HepG2 (cell line): ENCODE results near the gene CD6. TPM values are rescaled to one million over a fixed set of nuclear protein-coding genes. Genes with fewer than 3 reads are reported as not detected.

Experiments used
- CBX5 ChIP-seq: sonication (generic); formaldehyde crosslinking; IDR thresholded peaks from 2 replicates; pipeline ENCODE4 v1.4.0; 2020; ENCODE audit warnings: missing genetic modification reagents, borderline replicate concordance
- KDM5A ChIP-seq: fragments of 200-600 bp; sonication (generic); IDR thresholded peaks from 2 replicates; pipeline ENCODE4 v1.7.0; 2018; ENCODE audit warnings: antibody characterized with exemption, mild to moderate bottlenecking, low read length, borderline replicate concordance
- TRIM24 ChIP-seq: sonication (generic); formaldehyde crosslinking; IDR thresholded peaks from 2 replicates; pipeline ENCODE4 v1.8.0; 2022; ENCODE audit warnings: mild to moderate bottlenecking, missing genetic modification reagents
- ZNF326 ChIP-seq: sonication (generic); formaldehyde crosslinking; IDR thresholded peaks from 2 replicates; pipeline ENCODE4 v1.4.0; 2020; ENCODE audit warnings: missing genetic modification reagents, borderline replicate concordance
- ZNF33A ChIP-seq: sonication (generic); formaldehyde crosslinking; IDR thresholded peaks from 2 replicates; pipeline ENCODE4 v1.5.1; 2020; ENCODE audit warnings: missing genetic modification reagents, mild to moderate bottlenecking, moderate library complexity, borderline replicate concordance
- ZNF567 ChIP-seq: sonication (generic); formaldehyde crosslinking; IDR thresholded peaks from 2 replicates; pipeline ENCODE4 v1.8.1; 2023; ENCODE audit warnings: mild to moderate bottlenecking, missing genetic modification reagents, borderline replicate concordance
- polyA plus RNA-seq, 8 experiments: library from polyadenylated mRNA; depleted of rRNA in 3 of 8; stranded (reverse) in 7 of 8; unstranded in 1 of 8; fragments of >200 nt; fragmentation: Illumina TruSeq in 4 of 8; extraction: Trizol in 4 of 8; gene quantifications; 2 replicates each; pipeline versions ENCODE4 v1.2.1 to v1.2.3, GENCODE V29; 2011 to 2016; ENCODE audit warnings: low read depth in 4 of 8, missing spikeins in 1 of 8, mixed read lengths in 1 of 8; ENCODE audit not compliant: insufficient read depth in 1 of 8
- total RNA-seq, 5 experiments: library from RNA; depleted of rRNA; stranded (reverse); fragments of >200 nt; fragmentation: Illumina TruSeq; extraction: Trizol; gene quantifications; 2 replicates each; pipeline ENCODE4 v1.2.3, GENCODE V29; 2016; ENCODE audit warnings: low read depth in 1 of 5
- TF ChIP-seq, protein P1 (sequence below): sonication (generic); formaldehyde crosslinking; IDR thresholded peaks from 2 replicates; pipeline ENCODE4 v1.4.0; 2020; ENCODE audit warnings: missing genetic modification reagents, borderline replicate concordance
- TF ChIP-seq, protein P2 (sequence below): sonication (generic); formaldehyde crosslinking; IDR thresholded peaks from 2 replicates; pipeline ENCODE4 v1.4.0; 2020; ENCODE audit warnings: missing genetic modification reagents

CD6 gene
- total and polyA plus RNA-seq, 2 of the 13 experiments (the other 11 are each of a cell fraction or from before 2014, with no cell fraction given) = not detected

DNA sequence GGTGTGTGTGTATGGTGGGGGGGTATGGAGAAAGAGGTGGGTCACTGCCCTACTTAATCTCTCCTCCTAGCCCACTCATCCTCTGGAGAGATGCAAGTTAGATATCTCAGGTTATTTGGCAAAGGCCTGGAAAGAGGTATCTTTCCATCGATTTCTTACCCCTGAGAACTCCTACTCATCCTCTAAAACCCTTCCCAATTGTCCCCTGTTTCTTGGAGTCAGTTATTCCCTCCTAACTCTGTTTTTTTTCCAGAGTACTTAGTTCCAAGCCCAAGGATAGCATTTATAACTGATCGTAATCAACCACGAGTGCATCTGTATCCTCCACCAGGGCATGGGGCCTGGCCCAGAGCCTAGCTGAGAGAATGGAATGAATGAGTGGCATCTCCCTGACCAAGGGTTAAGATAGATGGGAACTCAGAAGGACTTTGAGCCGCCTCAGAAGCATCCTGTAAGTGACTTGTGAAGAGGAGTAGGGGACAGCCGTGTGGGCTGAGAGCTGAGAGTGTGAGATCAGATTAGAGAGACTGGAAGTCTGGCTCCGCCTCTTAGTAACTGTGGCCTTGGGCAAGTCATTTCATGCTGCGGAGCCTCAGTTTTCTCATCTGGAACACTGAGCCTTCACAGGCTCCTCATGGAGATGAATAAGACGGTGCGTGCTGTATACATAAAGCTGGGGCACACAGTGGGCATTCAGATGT, 16.2 kb downstream of the CD6 start (continued):
- no peak for TF ChIP-seq ZNF33A (CRISPR knock-in tag)
- no peak for TF ChIP-seq TRIM24 (CRISPR knock-in tag)
- TF ChIP-seq ZNF567 (CRISPR knock-in tag) = no peak
- TF ChIP-seq KDM5A = no peak
- TF ChIP-seq, protein P1, sequence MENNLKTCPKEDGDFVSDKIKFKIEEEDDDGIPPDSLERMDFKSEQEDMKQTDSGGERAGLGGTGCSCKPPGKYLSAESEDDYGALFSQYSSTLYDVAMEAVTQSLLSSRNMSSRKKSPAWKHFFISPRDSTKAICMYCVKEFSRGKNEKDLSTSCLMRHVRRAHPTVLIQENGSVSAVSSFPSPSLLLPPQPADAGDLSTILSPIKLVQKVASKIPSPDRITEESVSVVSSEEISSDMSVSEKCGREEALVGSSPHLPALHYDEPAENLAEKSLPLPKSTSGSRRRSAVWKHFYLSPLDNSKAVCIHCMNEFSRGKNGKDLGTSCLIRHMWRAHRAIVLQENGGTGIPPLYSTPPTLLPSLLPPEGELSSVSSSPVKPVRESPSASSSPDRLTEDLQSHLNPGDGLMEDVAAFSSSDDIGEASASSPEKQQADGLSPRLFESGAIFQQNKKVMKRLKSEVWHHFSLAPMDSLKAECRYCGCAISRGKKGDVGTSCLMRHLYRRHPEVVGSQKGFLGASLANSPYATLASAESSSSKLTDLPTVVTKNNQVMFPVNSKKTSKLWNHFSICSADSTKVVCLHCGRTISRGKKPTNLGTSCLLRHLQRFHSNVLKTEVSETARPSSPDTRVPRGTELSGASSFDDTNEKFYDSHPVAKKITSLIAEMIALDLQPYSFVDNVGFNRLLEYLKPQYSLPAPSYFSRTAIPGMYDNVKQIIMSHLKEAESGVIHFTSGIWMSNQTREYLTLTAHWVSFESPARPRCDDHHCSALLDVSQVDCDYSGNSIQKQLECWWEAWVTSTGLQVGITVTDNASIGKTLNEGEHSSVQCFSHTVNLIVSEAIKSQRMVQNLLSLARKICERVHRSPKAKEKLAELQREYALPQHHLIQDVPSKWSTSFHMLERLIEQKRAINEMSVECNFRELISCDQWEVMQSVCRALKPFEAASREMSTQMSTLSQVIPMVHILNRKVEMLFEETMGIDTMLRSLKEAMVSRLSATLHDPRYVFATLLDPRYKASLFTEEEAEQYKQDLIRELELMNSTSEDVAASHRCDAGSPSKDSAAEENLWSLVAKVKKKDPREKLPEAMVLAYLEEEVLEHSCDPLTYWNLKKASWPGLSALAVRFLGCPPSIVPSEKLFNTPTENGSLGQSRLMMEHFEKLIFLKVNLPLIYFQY (CRISPR knock-in tag) = no peak
- TF ChIP-seq, protein P2, sequence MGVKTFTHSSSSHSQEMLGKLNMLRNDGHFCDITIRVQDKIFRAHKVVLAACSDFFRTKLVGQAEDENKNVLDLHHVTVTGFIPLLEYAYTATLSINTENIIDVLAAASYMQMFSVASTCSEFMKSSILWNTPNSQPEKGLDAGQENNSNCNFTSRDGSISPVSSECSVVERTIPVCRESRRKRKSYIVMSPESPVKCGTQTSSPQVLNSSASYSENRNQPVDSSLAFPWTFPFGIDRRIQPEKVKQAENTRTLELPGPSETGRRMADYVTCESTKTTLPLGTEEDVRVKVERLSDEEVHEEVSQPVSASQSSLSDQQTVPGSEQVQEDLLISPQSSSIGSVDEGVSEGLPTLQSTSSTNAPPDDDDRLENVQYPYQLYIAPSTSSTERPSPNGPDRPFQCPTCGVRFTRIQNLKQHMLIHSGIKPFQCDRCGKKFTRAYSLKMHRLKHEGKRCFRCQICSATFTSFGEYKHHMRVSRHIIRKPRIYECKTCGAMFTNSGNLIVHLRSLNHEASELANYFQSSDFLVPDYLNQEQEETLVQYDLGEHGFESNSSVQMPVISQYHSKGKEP = no peak
- TF ChIP-seq CBX5 = no peak
- no peak for TF ChIP-seq ZNF326
